Thyroid gland (tissue), 4 donors: Measurements from ENCODE around the gene SNX33.

Experiments used
- POLR2A ChIP-seq, 2 donors: fragments of 450-650 bp; IDR thresholded peaks; one replicate each; pipeline ENCODE4 v1.6.1; 2017; ENCODE audit warnings: antibody characterized with exemption in 2 of 2, mild to moderate bottlenecking in 2 of 2, moderate library complexity in 1 of 2
- TF ChIP-seq, protein P1 (sequence below), 6 experiments: fragments of 200-600 bp in 3 of 6; fragments of 450-650 bp in 3 of 6; sonication (generic) in 3 of 6; IDR thresholded peaks; one replicate each; pipeline ENCODE4 v1.5.1; 2016 to 2019; ENCODE audit warnings: antibody characterized with exemption in 6 of 6, mild to moderate bottlenecking in 2 of 6, inconsistent platforms in 1 of 6, moderate library complexity in 1 of 6

- TF ChIP-seq, protein P1, sequence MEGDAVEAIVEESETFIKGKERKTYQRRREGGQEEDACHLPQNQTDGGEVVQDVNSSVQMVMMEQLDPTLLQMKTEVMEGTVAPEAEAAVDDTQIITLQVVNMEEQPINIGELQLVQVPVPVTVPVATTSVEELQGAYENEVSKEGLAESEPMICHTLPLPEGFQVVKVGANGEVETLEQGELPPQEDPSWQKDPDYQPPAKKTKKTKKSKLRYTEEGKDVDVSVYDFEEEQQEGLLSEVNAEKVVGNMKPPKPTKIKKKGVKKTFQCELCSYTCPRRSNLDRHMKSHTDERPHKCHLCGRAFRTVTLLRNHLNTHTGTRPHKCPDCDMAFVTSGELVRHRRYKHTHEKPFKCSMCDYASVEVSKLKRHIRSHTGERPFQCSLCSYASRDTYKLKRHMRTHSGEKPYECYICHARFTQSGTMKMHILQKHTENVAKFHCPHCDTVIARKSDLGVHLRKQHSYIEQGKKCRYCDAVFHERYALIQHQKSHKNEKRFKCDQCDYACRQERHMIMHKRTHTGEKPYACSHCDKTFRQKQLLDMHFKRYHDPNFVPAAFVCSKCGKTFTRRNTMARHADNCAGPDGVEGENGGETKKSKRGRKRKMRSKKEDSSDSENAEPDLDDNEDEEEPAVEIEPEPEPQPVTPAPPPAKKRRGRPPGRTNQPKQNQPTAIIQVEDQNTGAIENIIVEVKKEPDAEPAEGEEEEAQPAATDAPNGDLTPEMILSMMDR (IDR thresholded peaks at IDR 0.05) = no peak
- no peak for TF ChIP-seq POLR2A (IDR thresholded peaks at IDR 0.05)
Observed at GRCh38 chr15:75649045-75649761, 1.5 kb downstream of the SNX33 start.
